ENCODE data around the gene SLC26A9. TPM values are rescaled to one million over a fixed set of nuclear protein-coding genes. Genes with fewer than 3 reads are reported as not detected.
"Not testable (repeated sequence)": the region's sequence is repeated elsewhere in the genome, so short reads cannot be mapped to it uniquely, and the experiment has no call there.

Gene SLC26A9
- total RNA-seq, 2 donors from 2014 or later: not detected

- ATAC-seq (replicated peaks in 1 of 2) (no peak), DNase-seq (no peak)
- Mint-ChIP-seq H3K4me3 (no peak overlapping the region), H3K36me3 (ENCODE audit: insufficient read depth in 2 of 2) (no peaks in the 10 kb centered on the region), H3K27me3 (ENCODE audit: low read depth) (peaks cover 7% of the 10 kb centered on the region), H3K27ac (no peak overlapping the region), H3K9me3 (no peaks in the 10 kb centered on the region), H3K4me1 (ENCODE audit: low read depth) (no peaks in the 10 kb centered on the region)
Observed at GRCh38 chr1:205914155-205914507, 29.1 kb downstream of the SLC26A9 start.

- H3K27me3 Mint-ChIP-seq (ENCODE audit: low read depth): peaks cover 7% of the 10 kb centered on the region
- no peak overlapping the region for H3K4me3 Mint-ChIP-seq
- no peak for DNase-seq
- H3K9me3 Mint-ChIP-seq: no peaks in the 10 kb centered on the region
- no peaks in the 10 kb centered on the region for H3K36me3 Mint-ChIP-seq (ENCODE audit: insufficient read depth in 2 of 2)
- H3K4me1 Mint-ChIP-seq (ENCODE audit: low read depth): no peaks in the 10 kb centered on the region
- H3K27ac Mint-ChIP-seq: no peak overlapping the region
- ATAC-seq (replicated peaks in 1 of 2): no peak
Observed at GRCh38 chr1:205913451-205914154, 29.7 kb downstream of the SLC26A9 start.

GRCh38 chr1:205907794-205908193, 35.5 kb downstream of the SLC26A9 start:
- ATAC-seq (replicated peaks in 1 of 2): no peak
- no peaks in the 10 kb centered on the region for H3K4me1 Mint-ChIP-seq (ENCODE audit: low read depth)
- peak in 1 of 2 donors; percentile 9 for DNase-seq
- peaks cover 0 to 2% of the 10 kb centered on the region in 2 donors for H3K36me3 Mint-ChIP-seq (ENCODE audit: insufficient read depth in 2 of 2)
- H3K27ac Mint-ChIP-seq: no peak overlapping the region
- no peaks in the 10 kb centered on the region for H3K9me3 Mint-ChIP-seq
- H3K27me3 Mint-ChIP-seq (ENCODE audit: low read depth): peaks cover 7% of the 10 kb centered on the region
- H3K4me3 Mint-ChIP-seq: no peak overlapping the region

GRCh38 chr1:205905095-205905494, 38.2 kb downstream of the SLC26A9 start:
- H3K9me3 Mint-ChIP-seq; H3K4me1 Mint-ChIP-seq (ENCODE audit: low read depth); DNase-seq; H3K27me3 Mint-ChIP-seq (ENCODE audit: low read depth); H3K36me3 Mint-ChIP-seq (ENCODE audit: insufficient read depth in 2 of 2); ATAC-seq (replicated peaks in 1 of 2); H3K27ac Mint-ChIP-seq; H3K4me3 Mint-ChIP-seq: not testable (repeated sequence)

- H3K36me3 Mint-ChIP-seq (ENCODE audit: insufficient read depth in 2 of 2): peaks cover 3 to 12% of the 10 kb centered on the region in 2 donors
- H3K9me3 Mint-ChIP-seq: peaks cover 3 to 10% of the 10 kb centered on the region in 2 donors
- ATAC-seq (replicated peaks in 1 of 2): no peak
- no peaks in the 10 kb centered on the region for H3K4me1 Mint-ChIP-seq (ENCODE audit: low read depth)
- peaks cover 8% of the 10 kb centered on the region for H3K27me3 Mint-ChIP-seq (ENCODE audit: low read depth)
- H3K27ac Mint-ChIP-seq: no peak overlapping the region
- no peak for DNase-seq
- H3K4me3 Mint-ChIP-seq: no peak overlapping the region
Observed at GRCh38 chr1:205896351-205896750, 46.9 kb downstream of the SLC26A9 start.

GRCh38 chr1:205894119-205894518, 49.1 kb downstream of the SLC26A9 start:
- DNase-seq; H3K4me1 Mint-ChIP-seq (ENCODE audit: low read depth); H3K27ac Mint-ChIP-seq; H3K4me3 Mint-ChIP-seq; ATAC-seq (replicated peaks in 1 of 2): not testable (repeated sequence)
- peaks cover 9 to 12% of the 10 kb centered on the region in 2 donors for H3K9me3 Mint-ChIP-seq
- H3K27me3 Mint-ChIP-seq (ENCODE audit: low read depth): peaks cover 14% of the 10 kb centered on the region
- peaks cover 9 to 12% of the 10 kb centered on the region in 2 donors for H3K36me3 Mint-ChIP-seq (ENCODE audit: insufficient read depth in 2 of 2)

- Mint-ChIP-seq H3K27me3 (ENCODE audit: low read depth) (peaks cover 14% of the 10 kb centered on the region), H3K9me3 (peaks cover 9 to 13% of the 10 kb centered on the region in 2 donors)
- H3K4me1 Mint-ChIP-seq (ENCODE audit: low read depth); H3K27ac Mint-ChIP-seq; DNase-seq; ATAC-seq (replicated peaks in 1 of 2); H3K4me3 Mint-ChIP-seq; H3K36me3 Mint-ChIP-seq (ENCODE audit: insufficient read depth in 2 of 2): not testable (repeated sequence)
Observed at GRCh38 chr1:205892175-205892574, 51.1 kb downstream of the SLC26A9 start.

GRCh38 chr1:205891481-205891880, 51.8 kb downstream of the SLC26A9 start:
- Mint-ChIP-seq H3K9me3 (peaks cover 7 to 11% of the 10 kb centered on the region in 2 donors), H3K27me3 (ENCODE audit: low read depth) (peaks cover 14% of the 10 kb centered on the region)
- not testable (repeated sequence) for ATAC-seq (replicated peaks in 1 of 2); H3K36me3 Mint-ChIP-seq (ENCODE audit: insufficient read depth in 2 of 2); H3K27ac Mint-ChIP-seq; DNase-seq; H3K4me3 Mint-ChIP-seq; H3K4me1 Mint-ChIP-seq (ENCODE audit: low read depth)

- H3K4me3 Mint-ChIP-seq; H3K9me3 Mint-ChIP-seq; DNase-seq; H3K36me3 Mint-ChIP-seq (ENCODE audit: insufficient read depth in 2 of 2); H3K27ac Mint-ChIP-seq; ATAC-seq (replicated peaks in 1 of 2); H3K4me1 Mint-ChIP-seq (ENCODE audit: low read depth): not testable (repeated sequence)
- H3K27me3 Mint-ChIP-seq (ENCODE audit: low read depth): peaks cover 14% of the 10 kb centered on the region
Observed at GRCh38 chr1:205890631-205891030, 52.6 kb downstream of the SLC26A9 start.

GRCh38 chr1:205889706-205890105, 53.5 kb downstream of the SLC26A9 start:
- H3K4me1 Mint-ChIP-seq (ENCODE audit: low read depth); H3K4me3 Mint-ChIP-seq; H3K36me3 Mint-ChIP-seq (ENCODE audit: insufficient read depth in 2 of 2); H3K9me3 Mint-ChIP-seq; DNase-seq; ATAC-seq (replicated peaks in 1 of 2); H3K27ac Mint-ChIP-seq: not testable (repeated sequence)
- peaks cover 14% of the 10 kb centered on the region for H3K27me3 Mint-ChIP-seq (ENCODE audit: low read depth)

GRCh38 chr1:205889006-205889405, 54.2 kb downstream of the SLC26A9 start:
- not testable (repeated sequence) for DNase-seq; H3K36me3 Mint-ChIP-seq (ENCODE audit: insufficient read depth in 2 of 2); H3K4me3 Mint-ChIP-seq; H3K9me3 Mint-ChIP-seq; H3K27ac Mint-ChIP-seq; ATAC-seq (replicated peaks in 1 of 2); H3K4me1 Mint-ChIP-seq (ENCODE audit: low read depth)
- peaks cover 14% of the 10 kb centered on the region for H3K27me3 Mint-ChIP-seq (ENCODE audit: low read depth)

GRCh38 chr1:205883792-205884191, 59.5 kb downstream of the SLC26A9 start:
- Mint-ChIP-seq H3K4me3 (no peak overlapping the region), H3K9me3 (peaks cover 9 to 12% of the 10 kb centered on the region in 2 donors), H3K36me3 (ENCODE audit: insufficient read depth in 2 of 2) (peaks cover 0 to 4% of the 10 kb centered on the region in 2 donors), H3K4me1 (ENCODE audit: low read depth) (peaks cover under 1% of the 10 kb centered on the region), H3K27ac (no peak overlapping the region), H3K27me3 (ENCODE audit: low read depth) (peaks cover 33% of the 10 kb centered on the region)
- ATAC-seq (replicated peaks in 1 of 2) (no peak), DNase-seq (no peak)

GRCh38 chr1:205880923-205881322, 62.3 kb downstream of the SLC26A9 start:
- no peak for DNase-seq
- Mint-ChIP-seq H3K27me3 (ENCODE audit: low read depth) (peaks cover 40% of the 10 kb centered on the region), H3K4me3 (no peak overlapping the region), H3K9me3 (peaks cover 9 to 15% of the 10 kb centered on the region in 2 donors), H3K27ac (no peak overlapping the region), H3K36me3 (ENCODE audit: insufficient read depth in 2 of 2) (peaks cover 4 to 8% of the 10 kb centered on the region in 2 donors), H3K4me1 (ENCODE audit: low read depth) (no peaks in the 10 kb centered on the region)
- ATAC-seq (replicated peaks in 1 of 2): no peak

- H3K36me3 Mint-ChIP-seq (ENCODE audit: insufficient read depth in 2 of 2): peaks cover 4 to 8% of the 10 kb centered on the region in 2 donors
- H3K4me3 Mint-ChIP-seq: no peak overlapping the region
- peaks cover 40% of the 10 kb centered on the region for H3K27me3 Mint-ChIP-seq (ENCODE audit: low read depth)
- no peak for DNase-seq
- no peaks in the 10 kb centered on the region for H3K4me1 Mint-ChIP-seq (ENCODE audit: low read depth)
- no peak overlapping the region for H3K27ac Mint-ChIP-seq
- H3K9me3 Mint-ChIP-seq: peaks cover 9 to 15% of the 10 kb centered on the region in 2 donors
- no peak for ATAC-seq (replicated peaks in 1 of 2)
Observed at GRCh38 chr1:205879974-205880373, 63.3 kb downstream of the SLC26A9 start.

All from activated T-cell treated with anti-CD3 and anti-CD28 coated beads, Interleukin-2, amount 50 U/mL, for 72 hours (primary cell).